HG02571 (cell line): Measurements from ENCODE around the gene C1orf21.

Experiments
- ATAC-seq: cut with Tn5 transposase; IDR thresholded peaks from one replicate; pipeline ENCODE4 v1.9.1; 2021; ENCODE audit warnings: mild to moderate bottlenecking, moderate library complexity; ENCODE audit not compliant: unreplicated experiment

The C1orf21 gene

DNA sequence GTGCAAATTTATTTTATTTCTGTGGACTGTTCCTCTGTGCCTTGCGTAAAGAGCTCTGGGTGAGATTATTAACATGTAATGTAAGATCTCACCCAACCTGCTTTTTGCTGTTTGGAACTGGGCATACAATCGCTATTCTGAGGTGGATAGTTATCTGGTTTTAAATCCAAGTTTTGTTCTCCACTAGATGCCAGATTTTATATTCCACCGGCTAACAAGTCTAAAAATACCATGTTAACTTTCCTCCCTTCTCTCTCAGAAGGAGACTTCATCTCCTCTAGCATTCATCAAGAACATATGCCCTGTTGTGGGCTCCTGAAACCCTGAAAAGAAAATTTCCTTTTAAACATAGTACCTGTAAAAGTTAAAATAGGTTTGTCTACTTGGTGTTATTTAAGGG, 56.4 kb downstream of the C1orf21 start:
- ATAC-seq = no peak

DNA sequence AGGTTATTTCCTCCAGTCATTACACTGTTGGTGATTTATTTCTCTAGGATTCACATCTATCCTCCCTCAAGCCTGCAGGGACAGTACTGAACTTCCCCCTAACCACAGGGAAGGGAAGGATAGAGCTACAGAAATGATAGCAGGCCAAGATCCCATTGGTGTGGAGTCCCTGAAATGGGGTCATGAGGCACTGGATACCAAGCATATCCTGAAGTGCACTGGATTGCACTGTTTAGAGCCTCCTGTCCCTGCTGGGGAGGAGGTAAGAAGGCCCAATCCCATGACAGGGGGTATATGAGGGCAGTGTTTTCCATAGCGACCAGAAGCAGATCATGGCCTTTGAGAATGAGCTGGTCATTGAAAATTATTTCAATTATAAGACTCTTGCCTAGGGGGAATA, 56.8 kb downstream of the C1orf21 start:
- no peak for ATAC-seq

DNA sequence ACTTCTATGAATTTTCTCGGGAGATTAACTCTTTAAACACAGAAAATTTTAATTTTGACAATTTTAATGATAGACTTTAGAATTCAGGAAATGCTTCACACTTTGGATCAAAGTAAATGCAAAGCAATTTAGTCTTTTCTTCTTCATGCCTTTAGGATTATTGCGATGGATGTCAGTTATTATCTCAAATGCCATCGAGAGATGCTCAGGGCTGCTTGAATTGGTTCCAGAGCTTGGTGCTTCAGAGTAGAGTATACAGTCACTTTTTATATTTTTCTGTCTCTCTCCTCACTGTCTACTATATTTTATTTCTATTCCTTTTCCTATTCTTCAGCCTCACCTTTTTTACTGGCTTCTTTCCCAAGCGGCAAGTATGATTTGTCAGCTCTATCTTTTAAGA, 59.2 kb downstream of the C1orf21 start:
- no peak for ATAC-seq

DNA sequence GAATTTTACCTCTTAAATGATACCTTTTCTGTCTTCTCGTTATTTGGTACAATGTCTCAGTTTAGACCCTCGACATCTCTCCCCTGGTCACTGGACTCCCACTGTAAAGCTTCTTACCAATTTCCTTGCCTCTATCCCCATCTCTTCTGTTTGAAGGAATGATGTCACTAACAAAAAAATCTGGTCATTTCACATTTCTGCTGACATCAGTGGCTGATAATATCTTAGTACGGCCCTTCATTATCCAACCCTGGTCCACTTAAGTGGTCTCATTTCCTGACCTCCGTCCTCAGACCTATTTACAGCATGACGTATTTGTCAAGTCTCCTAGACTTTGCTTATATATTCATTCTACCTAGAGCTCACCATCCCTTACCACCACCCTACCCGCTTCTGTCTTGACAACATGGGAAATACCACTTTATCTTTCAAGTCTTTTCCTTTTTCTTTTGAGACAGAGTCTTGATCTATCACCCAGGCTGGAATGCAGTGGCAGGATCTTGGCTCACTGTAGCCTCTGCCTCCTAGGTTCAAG, 60.9 kb downstream of the C1orf21 start:
- ATAC-seq = no peak

GRCh38 chr1:184449916-184450315, 63.1 kb downstream of the C1orf21 start:
- ATAC-seq = no peak

- ATAC-seq = no peak
These were observed 69.0 kb downstream of the C1orf21 start for GRCh38 chr1:184455786-184456185.

- no peak for ATAC-seq
These were observed 69.4 kb downstream of the C1orf21 start for GRCh38 chr1:184456189-184456588.

GRCh38 chr1:184457500-184457899, 70.7 kb downstream of the C1orf21 start:
- ATAC-seq = no peak

DNA sequence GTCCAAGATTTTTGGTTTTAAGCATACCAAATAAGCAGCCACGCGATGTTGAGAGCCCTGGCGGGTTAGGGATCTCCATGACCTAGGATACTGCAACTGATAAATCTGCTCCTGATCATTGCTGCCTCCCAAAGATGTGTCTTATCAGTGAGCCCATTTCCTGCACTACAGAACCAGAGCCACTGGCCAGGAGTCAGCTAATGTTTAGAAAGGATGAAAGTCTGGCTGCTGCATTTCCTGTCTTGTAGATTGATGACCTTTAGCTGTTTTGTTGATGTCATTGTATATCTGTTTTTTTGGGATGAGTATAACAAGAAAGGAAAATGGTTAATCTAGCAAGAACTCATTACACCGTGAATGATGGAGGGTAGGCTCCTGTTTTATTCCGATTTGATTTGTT, 74.5 kb downstream of the C1orf21 start:
- ATAC-seq = no peak

DNA sequence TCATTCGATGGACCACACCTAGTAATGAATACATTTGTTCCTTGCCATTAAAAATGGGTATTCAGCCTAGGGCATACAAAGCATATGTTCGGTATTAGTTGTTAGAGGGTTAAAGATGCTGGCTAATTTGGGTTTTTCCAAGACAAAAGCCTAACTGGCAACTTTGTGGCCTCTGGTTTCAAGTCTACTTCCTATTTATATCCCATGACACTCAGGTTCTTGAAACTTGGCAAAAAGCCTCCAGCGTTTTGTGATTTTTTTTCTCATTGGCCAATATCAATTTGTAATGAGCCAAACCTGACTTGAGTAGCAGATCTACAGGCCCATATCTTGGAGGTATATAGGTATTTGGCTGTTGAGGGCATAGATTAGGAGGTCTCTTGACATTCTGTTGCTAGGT, 75.3 kb downstream of the C1orf21 start:
- ATAC-seq = no peak

DNA sequence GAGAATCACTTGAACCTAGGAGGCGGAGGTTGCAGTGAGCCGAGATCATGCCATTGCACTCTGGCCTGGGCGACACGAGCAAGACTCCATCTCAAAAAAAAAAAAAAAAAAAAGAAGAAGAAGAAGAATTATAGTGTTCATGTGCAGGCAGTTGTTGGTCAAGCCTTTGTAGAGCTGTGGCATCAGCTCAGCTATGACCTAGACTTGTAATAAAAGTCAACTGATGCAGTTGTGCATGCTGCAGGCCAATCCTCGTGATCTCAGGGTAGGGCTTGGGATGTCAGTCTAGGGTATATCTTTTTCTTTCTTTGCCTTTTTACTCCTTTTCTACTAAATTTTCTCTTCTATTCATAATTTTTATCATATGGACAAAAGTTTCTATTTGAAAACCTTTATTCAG, 76.2 kb downstream of the C1orf21 start:
- no peak for ATAC-seq

GRCh38 chr1:184463680-184464079, 76.9 kb downstream of the C1orf21 start:
- no peak for ATAC-seq

- no peak for ATAC-seq
These were observed 77.9 kb downstream of the C1orf21 start for GRCh38 chr1:184464757-184465156.

GRCh38 chr1:184465489-184466146, 78.8 kb downstream of the C1orf21 start:
- ATAC-seq = no peak

DNA sequence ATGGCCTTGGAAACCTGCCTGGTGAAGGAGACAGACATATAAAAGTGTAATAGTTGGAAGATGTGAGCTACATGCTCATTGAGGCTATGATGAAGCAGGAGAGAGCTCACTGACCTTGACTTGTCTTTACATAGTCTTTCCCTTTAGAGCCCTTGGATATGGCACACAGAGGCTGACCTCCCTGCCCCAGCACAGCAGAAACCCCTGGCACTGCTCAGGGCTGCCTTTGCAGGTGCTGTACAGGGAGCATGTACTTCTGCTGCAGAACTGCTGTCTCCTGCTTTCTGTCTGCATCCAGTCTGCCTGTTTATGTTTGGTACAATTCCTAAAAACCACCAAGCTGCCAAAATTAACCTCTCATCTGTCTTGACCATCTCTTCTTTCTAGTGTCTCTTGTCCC, 80.5 kb downstream of the C1orf21 start:
- ATAC-seq = no peak

GRCh38 chr1:184469396-184469795, 82.6 kb downstream of the C1orf21 start:
- ATAC-seq = no peak

DNA sequence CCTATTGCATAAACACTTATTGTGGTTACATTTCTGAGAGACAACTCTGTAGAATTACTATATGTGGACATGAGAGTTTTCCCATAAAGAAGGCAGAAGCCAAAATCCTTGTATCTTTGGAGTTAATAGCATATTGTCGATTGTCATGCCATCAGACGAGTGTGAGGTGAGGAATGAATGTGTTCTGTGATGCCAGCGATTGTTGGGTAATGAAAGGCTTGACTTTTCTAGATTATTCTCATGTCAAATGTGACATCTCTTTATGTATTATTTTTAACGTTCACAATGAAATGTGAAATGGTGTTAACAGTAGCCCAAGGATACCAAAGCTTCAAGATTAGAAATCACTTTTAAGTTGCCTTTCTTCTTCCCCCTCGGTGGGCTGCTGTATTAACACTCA, 84.9 kb downstream of the C1orf21 start:
- no peak for ATAC-seq

- ATAC-seq = no peak
These were observed 85.3 kb downstream of the C1orf21 start for GRCh38 chr1:184472136-184472535.

- ATAC-seq = no peak
These were observed 86.5 kb downstream of the C1orf21 start for GRCh38 chr1:184473176-184473966.

DNA sequence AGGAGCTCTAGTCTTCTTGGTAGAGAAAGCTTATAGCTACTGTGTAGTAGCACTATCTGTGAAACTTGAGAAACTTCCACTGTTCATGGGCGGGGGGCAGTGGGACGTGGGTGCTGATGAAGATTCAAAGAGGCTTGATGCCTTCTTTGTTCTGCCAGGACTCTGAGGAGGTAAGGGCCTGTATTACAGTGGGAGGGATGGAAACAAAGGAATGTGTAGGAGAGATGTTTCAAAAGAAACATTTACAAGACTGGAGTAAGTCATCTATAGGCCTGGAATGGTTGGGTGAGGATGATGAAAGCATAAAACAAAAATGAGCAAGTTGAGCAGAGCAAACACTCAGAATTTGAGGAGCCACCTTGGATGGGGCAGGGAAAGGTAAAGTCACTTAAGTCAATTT, 89.4 kb downstream of the C1orf21 start:
- no peak for ATAC-seq

DNA sequence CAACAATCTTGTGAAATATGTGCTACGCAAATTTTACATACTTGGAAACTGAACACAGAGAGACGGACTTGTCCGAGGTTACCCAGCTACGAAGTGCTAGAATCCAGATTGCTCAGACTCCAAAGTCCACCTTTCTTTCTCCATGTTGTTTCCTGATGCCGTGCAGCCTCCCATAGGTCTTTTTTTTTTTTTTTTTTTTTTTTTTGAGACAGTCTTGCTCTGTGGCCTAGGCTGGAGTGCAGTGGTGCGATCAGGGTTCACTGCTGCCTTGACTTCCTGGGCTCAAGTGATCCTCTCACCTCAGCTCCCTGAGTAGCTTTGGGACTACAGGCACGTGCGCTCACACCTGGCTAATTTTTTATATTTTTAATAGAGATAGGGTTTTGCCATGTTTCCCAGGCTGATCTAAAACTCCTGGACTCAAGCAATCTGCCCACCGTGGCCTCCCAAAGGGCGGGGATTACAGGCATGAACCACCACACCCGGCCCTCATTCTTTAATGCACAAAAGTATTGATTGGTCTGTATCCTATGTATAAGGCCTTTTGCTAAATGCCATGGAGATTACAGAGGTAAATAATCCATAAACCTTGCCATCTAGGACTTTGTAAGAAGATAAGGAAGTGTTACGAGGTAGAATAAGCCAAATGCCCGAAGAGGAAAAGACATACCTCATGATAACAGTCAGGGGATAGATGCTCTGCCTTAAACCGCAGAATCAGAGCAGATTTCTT, 92.8 kb downstream of the C1orf21 start:
- no peak for ATAC-seq

DNA sequence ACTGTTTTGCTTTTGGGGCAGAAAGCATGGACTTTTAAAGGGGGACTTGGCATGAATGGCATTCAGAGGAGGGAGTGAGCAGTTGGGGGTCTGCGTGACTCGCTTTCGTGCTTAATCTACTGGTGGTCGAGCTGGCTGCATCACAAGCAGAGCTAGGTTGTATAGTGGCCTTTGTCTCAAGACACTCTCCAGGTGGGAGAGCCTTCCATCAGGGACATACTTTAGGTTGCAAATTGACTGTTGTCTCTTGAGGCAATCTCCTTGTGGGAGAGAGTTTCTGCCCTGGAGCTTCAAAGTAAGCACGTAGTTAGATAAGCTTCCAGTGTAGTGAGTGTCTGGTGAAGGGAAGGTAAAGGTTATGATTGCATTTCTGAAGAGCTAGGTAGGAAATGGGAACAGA, 93.9 kb downstream of the C1orf21 start:
- ATAC-seq = no peak
